HEK293 (cell line): Measurements from ENCODE around the gene NUP62.
A peak's percentile ranks its signal among the peaks of the same experiment; 100 is the strongest.

ENCODE experiments used
- GLI4 ChIP-seq: fragments of 450-650 bp; formaldehyde crosslinking; IDR thresholded peaks from 2 replicates; pipeline ENCODE4 v1.5.1; 2016; ENCODE audit warnings: missing biosample characterization, missing genetic modification characterization
- GLIS1 ChIP-seq: fragments of 450-650 bp; formaldehyde crosslinking; IDR thresholded peaks from 2 replicates; pipeline ENCODE4 v1.5.1; 2016; ENCODE audit warnings: missing biosample characterization, missing genetic modification characterization
- KLF8 ChIP-seq: fragments of 450-650 bp; formaldehyde crosslinking; IDR thresholded peaks from 2 replicates; pipeline ENCODE4 v1.5.1; 2016; ENCODE audit warnings: missing biosample characterization, missing genetic modification characterization
- KLF9 ChIP-seq: fragments of 450-650 bp; formaldehyde crosslinking; IDR thresholded peaks from 2 replicates; pipeline ENCODE4 v1.5.1; 2016; ENCODE audit warnings: missing biosample characterization, missing genetic modification characterization, low read depth
- SETDB1 ChIP-seq: IDR thresholded peaks from one replicate; pipeline ENCODE4 v1.6.1; 2017; ENCODE audit warnings: mild to moderate bottlenecking, low read length, moderate library complexity, mixed read lengths; ENCODE audit not compliant: insufficient read length
- SP3 ChIP-seq: fragments of 450-650 bp; formaldehyde crosslinking; IDR thresholded peaks from 2 replicates; pipeline ENCODE4 v1.5.1; 2016; ENCODE audit warnings: missing biosample characterization, missing genetic modification characterization
- ZEB2 ChIP-seq: fragments of 450-650 bp; formaldehyde crosslinking; IDR thresholded peaks from 2 replicates; pipeline ENCODE4 v1.5.1; 2016; ENCODE audit warnings: missing biosample characterization, missing genetic modification characterization
- ZNF10 ChIP-seq: fragments of 450-650 bp; formaldehyde crosslinking; IDR thresholded peaks from 2 replicates; pipeline ENCODE4 v1.5.1; 2017; ENCODE audit warnings: missing biosample characterization, missing genetic modification characterization
- ZNF140 ChIP-seq: fragments of 450-650 bp; formaldehyde crosslinking; IDR thresholded peaks from 2 replicates; pipeline ENCODE4 v1.5.1; 2016; ENCODE audit warnings: missing biosample characterization, missing genetic modification characterization
- ZNF16 ChIP-seq: fragments of 450-650 bp; formaldehyde crosslinking; IDR thresholded peaks from 2 replicates; pipeline ENCODE4 v1.5.1; 2016; ENCODE audit warnings: low read depth, missing biosample characterization, missing genetic modification characterization
- ZNF19 ChIP-seq: fragments of 450-650 bp; formaldehyde crosslinking; IDR thresholded peaks from 2 replicates; pipeline ENCODE4; 2016; ENCODE audit warnings: missing biosample characterization, missing genetic modification characterization, low read depth
- ZNF311 ChIP-seq: fragments of 450-650 bp; formaldehyde crosslinking; IDR thresholded peaks from 2 replicates; pipeline ENCODE4 v1.5.1; 2017; ENCODE audit warnings: missing biosample characterization, missing genetic modification characterization, borderline replicate concordance
- ZNF335 ChIP-seq: fragments of 450-650 bp; formaldehyde crosslinking; conservative IDR thresholded peaks from 2 replicates; pipeline ENCODE4 v1.5.1; 2016; ENCODE audit warnings: missing biosample characterization, missing genetic modification characterization
- ZNF341 ChIP-seq: fragments of 450-650 bp; formaldehyde crosslinking; IDR thresholded peaks from 2 replicates; pipeline ENCODE4; 2016; ENCODE audit warnings: low read depth, missing biosample characterization, missing genetic modification characterization
- ZNF549 ChIP-seq: fragments of 450-650 bp; IDR thresholded peaks from 2 replicates; pipeline ENCODE4 v1.5.1; 2018; ENCODE audit warnings: missing biosample characterization, missing genetic modification characterization, mild to moderate bottlenecking, inconsistent platforms, moderate library complexity
- ZNF561 ChIP-seq: fragments of 450-650 bp; IDR thresholded peaks from 2 replicates; pipeline ENCODE4 v1.5.1; 2018; ENCODE audit warnings: missing biosample characterization, missing genetic modification characterization, borderline replicate concordance
- ZNF596 ChIP-seq: fragments of 450-650 bp; IDR thresholded peaks from 2 replicates; pipeline ENCODE4 v1.5.0; 2018; ENCODE audit warnings: missing biosample characterization, mild to moderate bottlenecking, missing genetic modification characterization, moderate library complexity
- ZNF621 ChIP-seq: fragments of 450-650 bp; formaldehyde crosslinking; IDR thresholded peaks from 2 replicates; pipeline ENCODE4 v1.5.1; 2017; ENCODE audit warnings: missing biosample characterization, missing genetic modification characterization
- ZNF623 ChIP-seq: fragments of 450-650 bp; formaldehyde crosslinking; IDR thresholded peaks from 2 replicates; pipeline ENCODE4 v1.5.1; 2016; ENCODE audit warnings: missing biosample characterization, missing genetic modification characterization
- ZNF626 ChIP-seq: fragments of 450-650 bp; sonication (Bioruptor Pico); formaldehyde crosslinking; IDR thresholded peaks from 2 replicates; pipeline ENCODE4 v1.5.1; 2018; ENCODE audit warnings: missing biosample characterization, missing genetic modification characterization, inconsistent platforms
- ZNF830 ChIP-seq: fragments of 450-650 bp; IDR thresholded peaks from 2 replicates; pipeline ENCODE4 v1.5.0; 2018; ENCODE audit warnings: missing biosample characterization, missing genetic modification characterization, low read depth, mild to moderate bottlenecking, moderate library complexity
- ZXDB ChIP-seq: fragments of 450-650 bp; formaldehyde crosslinking; IDR thresholded peaks from 2 replicates; pipeline ENCODE4 v1.5.1; 2016; ENCODE audit warnings: missing biosample characterization, missing genetic modification characterization
- TF ChIP-seq, protein P1 (sequence below): fragments of 450-650 bp; formaldehyde crosslinking; IDR thresholded peaks from 2 replicates; pipeline ENCODE4 v1.5.1; 2016; ENCODE audit warnings: missing biosample characterization, missing genetic modification characterization
- TF ChIP-seq, protein P2 (sequence below): fragments of 450-650 bp; formaldehyde crosslinking; IDR thresholded peaks from 2 replicates; pipeline ENCODE4 v1.5.1; 2017; ENCODE audit warnings: missing biosample characterization, mild to moderate bottlenecking, missing genetic modification characterization, moderate library complexity
- TF ChIP-seq, protein P3 (sequence below): fragments of 450-650 bp; formaldehyde crosslinking; optimal IDR thresholded peaks from 2 replicates; pipeline ENCODE3; 2016; ENCODE audit warnings: missing biosample characterization, mild to moderate bottlenecking, missing genetic modification characterization
- TF ChIP-seq, protein P4 (sequence below): fragments of 450-650 bp; formaldehyde crosslinking; IDR thresholded peaks from 2 replicates; pipeline ENCODE4 v1.5.1; 2016; ENCODE audit warnings: missing biosample characterization, missing genetic modification characterization
- TF ChIP-seq, protein P5 (sequence below): fragments of 450-650 bp; formaldehyde crosslinking; IDR thresholded peaks from 2 replicates; pipeline ENCODE4 v1.5.1; 2017; ENCODE audit warnings: missing biosample characterization, missing genetic modification characterization
- TF ChIP-seq, protein P6 (sequence below): fragments of 450-650 bp; formaldehyde crosslinking; IDR thresholded peaks from 2 replicates; pipeline ENCODE4 v1.5.1; 2017; ENCODE audit warnings: missing biosample characterization, missing genetic modification characterization

The NUP62 gene

DNA sequence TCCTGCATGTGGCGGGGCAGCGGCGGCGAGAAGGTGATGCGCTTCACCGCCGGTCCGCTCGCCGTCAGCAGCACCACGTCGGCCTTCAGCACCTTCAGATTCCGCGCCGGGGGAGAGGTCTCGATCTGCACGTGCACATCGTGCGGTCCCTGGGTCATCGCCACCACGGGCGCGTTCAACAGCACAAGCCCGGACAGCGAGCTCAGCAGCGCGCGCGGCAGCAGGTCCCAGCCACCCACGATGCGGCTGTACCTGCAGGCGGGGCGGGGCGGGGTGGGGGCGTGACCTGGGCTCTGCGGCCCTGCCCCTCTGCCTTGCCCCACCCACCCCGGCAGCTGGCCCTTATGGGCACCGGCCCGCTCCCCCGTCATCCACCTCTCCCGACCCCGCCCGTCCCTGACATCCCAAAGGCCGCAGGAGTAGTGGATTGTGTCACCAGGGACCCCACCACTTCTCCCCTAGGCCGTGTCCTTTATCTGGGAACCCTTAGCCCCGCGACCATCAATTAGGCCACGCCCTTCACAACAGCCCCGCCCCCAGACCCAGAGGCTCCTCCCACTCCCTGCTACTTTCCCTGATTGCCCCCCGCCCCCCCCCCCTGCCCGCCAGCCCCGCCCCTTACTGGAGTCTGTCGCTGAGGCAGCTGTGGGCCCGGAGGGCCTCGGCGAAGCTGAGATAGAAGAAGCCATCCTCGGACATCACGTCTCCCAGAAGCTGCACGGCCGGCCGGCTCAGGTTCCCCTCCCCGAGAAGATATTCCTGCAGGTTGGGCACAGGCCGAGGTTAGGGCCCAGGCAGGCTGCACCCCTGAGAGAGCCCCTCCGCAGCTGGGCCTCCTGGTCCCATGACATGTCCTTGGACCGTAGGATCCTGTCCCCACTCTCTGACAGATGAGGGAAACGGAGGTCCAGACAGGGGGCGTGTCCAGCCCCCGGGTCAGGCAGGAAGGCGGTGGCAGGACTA is 38.7 kb downstream of the NUP62 start (continued):
- TF ChIP-seq, protein P1, sequence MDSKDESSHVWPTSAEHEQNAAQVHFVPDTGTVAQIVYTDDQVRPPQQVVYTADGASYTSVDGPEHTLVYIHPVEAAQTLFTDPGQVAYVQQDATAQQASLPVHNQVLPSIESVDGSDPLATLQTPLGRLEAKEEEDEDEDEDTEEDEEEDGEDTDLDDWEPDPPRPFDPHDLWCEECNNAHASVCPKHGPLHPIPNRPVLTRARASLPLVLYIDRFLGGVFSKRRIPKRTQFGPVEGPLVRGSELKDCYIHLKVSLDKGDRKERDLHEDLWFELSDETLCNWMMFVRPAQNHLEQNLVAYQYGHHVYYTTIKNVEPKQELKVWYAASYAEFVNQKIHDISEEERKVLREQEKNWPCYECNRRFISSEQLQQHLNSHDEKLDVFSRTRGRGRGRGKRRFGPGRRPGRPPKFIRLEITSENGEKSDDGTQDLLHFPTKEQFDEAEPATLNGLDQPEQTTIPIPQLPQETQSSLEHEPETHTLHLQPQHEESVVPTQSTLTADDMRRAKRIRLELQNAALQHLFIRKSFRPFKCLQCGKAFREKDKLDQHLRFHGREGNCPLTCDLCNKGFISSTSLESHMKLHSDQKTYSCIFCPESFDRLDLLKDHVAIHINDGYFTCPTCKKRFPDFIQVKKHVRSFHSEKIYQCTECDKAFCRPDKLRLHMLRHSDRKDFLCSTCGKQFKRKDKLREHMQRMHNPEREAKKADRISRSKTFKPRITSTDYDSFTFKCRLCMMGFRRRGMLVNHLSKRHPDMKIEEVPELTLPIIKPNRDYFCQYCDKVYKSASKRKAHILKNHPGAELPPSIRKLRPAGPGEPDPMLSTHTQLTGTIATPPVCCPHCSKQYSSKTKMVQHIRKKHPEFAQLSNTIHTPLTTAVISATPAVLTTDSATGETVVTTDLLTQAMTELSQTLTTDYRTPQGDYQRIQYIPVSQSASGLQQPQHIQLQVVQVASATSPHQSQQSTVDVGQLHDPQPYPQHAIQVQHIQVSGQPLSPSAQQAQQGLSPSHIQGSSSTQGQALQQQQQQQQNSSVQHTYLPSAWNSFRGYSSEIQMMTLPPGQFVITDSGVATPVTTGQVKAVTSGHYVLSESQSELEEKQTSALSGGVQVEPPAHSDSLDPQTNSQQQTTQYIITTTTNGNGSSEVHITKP (tag by site-specific recombination), result no peak
- no peak for TF ChIP-seq ZNF140
- TF ChIP-seq ZNF561, result no peak
- peak; percentile 75 for TF ChIP-seq GLIS1
- TF ChIP-seq ZNF549 (tag by site-specific recombination), result no peak
- peak; percentile 95 for TF ChIP-seq KLF8 (tag by site-specific recombination)
- TF ChIP-seq, protein P2, sequence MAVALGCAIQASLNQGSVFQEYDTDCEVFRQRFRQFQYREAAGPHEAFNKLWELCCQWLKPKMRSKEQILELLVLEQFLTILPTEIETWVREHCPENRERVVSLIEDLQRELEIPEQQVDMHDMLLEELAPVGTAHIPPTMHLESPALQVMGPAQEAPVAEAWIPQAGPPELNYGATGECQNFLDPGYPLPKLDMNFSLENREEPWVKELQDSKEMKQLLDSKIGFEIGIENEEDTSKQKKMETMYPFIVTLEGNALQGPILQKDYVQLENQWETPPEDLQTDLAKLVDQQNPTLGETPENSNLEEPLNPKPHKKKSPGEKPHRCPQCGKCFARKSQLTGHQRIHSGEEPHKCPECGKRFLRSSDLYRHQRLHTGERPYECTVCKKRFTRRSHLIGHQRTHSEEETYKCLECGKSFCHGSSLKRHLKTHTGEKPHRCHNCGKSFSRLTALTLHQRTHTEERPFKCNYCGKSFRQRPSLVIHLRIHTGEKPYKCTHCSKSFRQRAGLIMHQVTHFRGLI (tag by site-specific recombination), result no peak
- peak; percentile 66 for TF ChIP-seq SP3 (tag by site-specific recombination)
- no peak for TF ChIP-seq ZNF623 (tag by site-specific recombination)
- TF ChIP-seq, protein P3, sequence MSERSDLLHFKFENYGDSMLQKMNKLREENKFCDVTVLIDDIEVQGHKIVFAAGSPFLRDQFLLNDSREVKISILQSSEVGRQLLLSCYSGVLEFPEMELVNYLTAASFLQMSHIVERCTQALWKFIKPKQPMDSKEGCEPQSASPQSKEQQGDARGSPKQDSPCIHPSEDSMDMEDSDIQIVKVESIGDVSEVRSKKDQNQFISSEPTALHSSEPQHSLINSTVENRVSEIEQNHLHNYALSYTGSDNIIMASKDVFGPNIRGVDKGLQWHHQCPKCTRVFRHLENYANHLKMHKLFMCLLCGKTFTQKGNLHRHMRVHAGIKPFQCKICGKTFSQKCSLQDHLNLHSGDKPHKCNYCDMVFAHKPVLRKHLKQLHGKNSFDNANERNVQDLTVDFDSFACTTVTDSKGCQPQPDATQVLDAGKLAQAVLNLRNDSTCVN, result peak; percentile 46
- no peak for TF ChIP-seq ZNF830 (tag by site-specific recombination)
- no peak for TF ChIP-seq ZNF626 (tag by site-specific recombination)
- no peak for TF ChIP-seq ZNF621 (tag by site-specific recombination)
- TF ChIP-seq, protein P4, sequence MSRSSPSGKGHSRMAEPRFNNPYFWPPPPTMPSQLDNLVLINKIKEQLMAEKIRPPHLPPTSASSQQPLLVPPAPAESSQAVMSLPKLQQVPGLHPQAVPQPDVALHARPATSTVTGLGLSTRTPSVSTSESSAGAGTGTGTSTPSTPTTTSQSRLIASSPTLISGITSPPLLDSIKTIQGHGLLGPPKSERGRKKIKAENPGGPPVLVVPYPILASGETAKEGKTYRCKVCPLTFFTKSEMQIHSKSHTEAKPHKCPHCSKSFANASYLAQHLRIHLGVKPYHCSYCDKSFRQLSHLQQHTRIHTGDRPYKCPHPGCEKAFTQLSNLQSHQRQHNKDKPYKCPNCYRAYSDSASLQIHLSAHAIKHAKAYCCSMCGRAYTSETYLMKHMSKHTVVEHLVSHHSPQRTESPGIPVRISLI (tag by site-specific recombination), result no peak
- TF ChIP-seq, protein P5, sequence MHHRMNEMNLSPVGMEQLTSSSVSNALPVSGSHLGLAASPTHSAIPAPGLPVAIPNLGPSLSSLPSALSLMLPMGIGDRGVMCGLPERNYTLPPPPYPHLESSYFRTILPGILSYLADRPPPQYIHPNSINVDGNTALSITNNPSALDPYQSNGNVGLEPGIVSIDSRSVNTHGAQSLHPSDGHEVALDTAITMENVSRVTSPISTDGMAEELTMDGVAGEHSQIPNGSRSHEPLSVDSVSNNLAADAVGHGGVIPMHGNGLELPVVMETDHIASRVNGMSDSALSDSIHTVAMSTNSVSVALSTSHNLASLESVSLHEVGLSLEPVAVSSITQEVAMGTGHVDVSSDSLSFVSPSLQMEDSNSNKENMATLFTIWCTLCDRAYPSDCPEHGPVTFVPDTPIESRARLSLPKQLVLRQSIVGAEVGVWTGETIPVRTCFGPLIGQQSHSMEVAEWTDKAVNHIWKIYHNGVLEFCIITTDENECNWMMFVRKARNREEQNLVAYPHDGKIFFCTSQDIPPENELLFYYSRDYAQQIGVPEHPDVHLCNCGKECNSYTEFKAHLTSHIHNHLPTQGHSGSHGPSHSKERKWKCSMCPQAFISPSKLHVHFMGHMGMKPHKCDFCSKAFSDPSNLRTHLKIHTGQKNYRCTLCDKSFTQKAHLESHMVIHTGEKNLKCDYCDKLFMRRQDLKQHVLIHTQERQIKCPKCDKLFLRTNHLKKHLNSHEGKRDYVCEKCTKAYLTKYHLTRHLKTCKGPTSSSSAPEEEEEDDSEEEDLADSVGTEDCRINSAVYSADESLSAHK (tag by site-specific recombination), result no peak
- peak; percentile 90 for TF ChIP-seq KLF9
- TF ChIP-seq ZNF341 (tag by site-specific recombination), result peak; percentile 35; the same call in 1 of the 2 replicates
- TF ChIP-seq ZNF10 (tag by site-specific recombination), result no peak
- TF ChIP-seq ZNF19, result no peak
- no peak for TF ChIP-seq ZNF596
- TF ChIP-seq ZNF311 (tag by site-specific recombination), result no peak
- TF ChIP-seq ZXDB, result no peak; the same call in 1 of the 2 replicates
- no peak for TF ChIP-seq GLI4 (tag by site-specific recombination)
- peak; percentile 1 for TF ChIP-seq SETDB1
- 0 out of 2 replicates have a peak, but pooled peaks have one; percentile 27 for TF ChIP-seq ZNF335 (tag by site-specific recombination)
- TF ChIP-seq ZNF16 (tag by site-specific recombination), result no peak
- TF ChIP-seq, protein P6, sequence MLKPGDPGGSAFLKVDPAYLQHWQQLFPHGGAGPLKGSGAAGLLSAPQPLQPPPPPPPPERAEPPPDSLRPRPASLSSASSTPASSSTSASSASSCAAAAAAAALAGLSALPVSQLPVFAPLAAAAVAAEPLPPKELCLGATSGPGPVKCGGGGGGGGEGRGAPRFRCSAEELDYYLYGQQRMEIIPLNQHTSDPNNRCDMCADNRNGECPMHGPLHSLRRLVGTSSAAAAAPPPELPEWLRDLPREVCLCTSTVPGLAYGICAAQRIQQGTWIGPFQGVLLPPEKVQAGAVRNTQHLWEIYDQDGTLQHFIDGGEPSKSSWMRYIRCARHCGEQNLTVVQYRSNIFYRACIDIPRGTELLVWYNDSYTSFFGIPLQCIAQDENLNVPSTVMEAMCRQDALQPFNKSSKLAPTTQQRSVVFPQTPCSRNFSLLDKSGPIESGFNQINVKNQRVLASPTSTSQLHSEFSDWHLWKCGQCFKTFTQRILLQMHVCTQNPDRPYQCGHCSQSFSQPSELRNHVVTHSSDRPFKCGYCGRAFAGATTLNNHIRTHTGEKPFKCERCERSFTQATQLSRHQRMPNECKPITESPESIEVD (tag by site-specific recombination), result no peak
- no peak for TF ChIP-seq ZEB2 (tag by site-specific recombination)
